ENCODE data around the gene DHRS7B. TPM values are rescaled to one million over a fixed set of nuclear protein-coding genes. Genes with fewer than 3 reads are reported as not detected.

The DHRS7B gene
- total and polyA plus RNA-seq, 2 of the 13 experiments (the other 11 are each of a cell fraction or from before 2014, with no cell fraction given), result 20.0 to 35.8 TPM

- H3K9ac ChIP-seq (ENCODE audit: insufficient read depth, low read depth, low read length), result no peak overlapping the region
- DNase-seq (ENCODE audit: low spot score), result no peak
- H3K4me1 ChIP-seq (ENCODE audit: insufficient read depth, low read length), result peaks cover 12% of the 10 kb centered on the region
- no peak for TF ChIP-seq PLSCR1 (CRISPR knock-in tag; IDR thresholded peaks at IDR 0.05; ENCODE audit: borderline replicate concordance)
- TF ChIP-seq SMAD9 (CRISPR knock-in tag; IDR thresholded peaks at IDR 0.05), result no peak
- no peak for TF ChIP-seq NFYC (CRISPR knock-in tag; IDR thresholded peaks at IDR 0.05)
- no peak for TF ChIP-seq SNAPC2 (CRISPR knock-in tag; IDR thresholded peaks at IDR 0.05)
- no peak for TF ChIP-seq ZNF878 (CRISPR knock-in tag; IDR thresholded peaks at IDR 0.05)
- TF ChIP-seq ZFP91 (CRISPR knock-in tag; IDR thresholded peaks at IDR 0.05; ENCODE audit: borderline replicate concordance), result no peak
- TF ChIP-seq MIXL1 (CRISPR knock-in tag; IDR thresholded peaks at IDR 0.05), result no peak
- TF ChIP-seq TBL1XR1 (IDR thresholded peaks at IDR 0.05; ENCODE audit: borderline replicate concordance, low read length, partially characterized antibody), result no peak
- TF ChIP-seq ZNF235 (CRISPR knock-in tag; IDR thresholded peaks at IDR 0.05; ENCODE audit: borderline replicate concordance), result no peak
- TF ChIP-seq ZNF562 (CRISPR knock-in tag; IDR thresholded peaks at IDR 0.05; ENCODE audit: borderline replicate concordance), result no peak
- no peak for TF ChIP-seq CENPBD1 (CRISPR knock-in tag; IDR thresholded peaks at IDR 0.05; ENCODE audit: borderline replicate concordance, low read depth)
- TF ChIP-seq ZFP36L2 (CRISPR knock-in tag; IDR thresholded peaks at IDR 0.05), result no peak
- TF ChIP-seq USF2 (IDR thresholded peaks at IDR 0.05; ENCODE audit: low read depth, low read length), result no peak
- no peak for TF ChIP-seq USF2 (CRISPR knock-in tag; IDR thresholded peaks at IDR 0.05; ENCODE audit: borderline replicate concordance)
- TF ChIP-seq GPBP1L1 (CRISPR knock-in tag; IDR thresholded peaks at IDR 0.05), result no peak
- TF ChIP-seq DMAP1 (CRISPR knock-in tag; IDR thresholded peaks at IDR 0.05), result no peak
- TF ChIP-seq KLF9 (CRISPR knock-in tag; IDR thresholded peaks at IDR 0.05; ENCODE audit: low read depth), result no peak
- TF ChIP-seq FOXA1 (IDR thresholded peaks at IDR 0.05), result no peak
- TF ChIP-seq FOXA1 (CRISPR knock-in tag; IDR thresholded peaks at IDR 0.05), result no peak
- TF ChIP-seq RFX1 (IDR thresholded peaks at IDR 0.05), result no peak
- BruUV-seq (replicated peaks), result no TSS peak
- no peak overlapping the region for H3K4me3 ChIP-seq (replicated peaks in 1 of 3; ENCODE audit: insufficient read depth in 1 of 3, low read depth in 2 of 3, low read length in 3 of 3)
- H2AFZ ChIP-seq (ENCODE audit: low read length), result no peak overlapping the region
- no peak overlapping the region for H3K4me2 ChIP-seq (ENCODE audit: low read depth, low read length)
- H3K79me2 ChIP-seq (ENCODE audit: insufficient read depth, low read length), result no peaks in the 10 kb centered on the region
- in situ Hi-C loops (cut with HindIII; ENCODE audit: extremely low pct_ligation_motif_present, low pct_unique_long_range_greater_than_20kb) (no loop called here), intact Hi-C loops (cut with micrococcal nuclease; ENCODE audit: unreplicated experiment) (no loop called here)
- no peak for ATAC-seq
- FAIRE-seq, result no peak
- ChIA-PET CTCF (ENCODE audit: low intra/inter-chr PET ratio, low total read pairs) (no interaction called here), POLR2A (no interaction called here)
- H3K27me3 ChIP-seq (ENCODE audit: control insufficient read depth in 1 of 2, insufficient read depth in 2 of 2, low read length in 2 of 2), result no peaks in the 10 kb centered on the region
- H3K36me3 ChIP-seq (replicated peaks in 1 of 2; ENCODE audit: control insufficient read depth in 1 of 2, insufficient read depth in 2 of 2, low read length in 2 of 2), result no peaks in the 10 kb centered on the region; a peak in 1 of 5 replicates
- no peaks in the 10 kb centered on the region for H3K9me3 ChIP-seq (ENCODE audit: low read length)
- H4K20me1 ChIP-seq (ENCODE audit: insufficient read depth, low read length), result no peaks in the 10 kb centered on the region
- H3K27ac ChIP-seq (ENCODE audit: extremely low read length, insufficient read depth, low read length), result no peak overlapping the region
Observed at GRCh38 chr17:21160401-21160800, 33.6 kb downstream of the DHRS7B start.
